HFF-Myc (cell line): ENCODE measurements around the gene EEFSEC.

Source experiments
- DNase-seq: peaks from one replicate; pipeline ENCODE4 v3.0.0-alpha.2; 2011; ENCODE audit warnings: low read depth; ENCODE audit errors: extremely low read depth
- H3K4me3 ChIP-seq: replicated peaks from 2 replicates; pipeline ENCODE4 v1.5.1; 2011; ENCODE audit warnings: low read depth, mild to moderate bottlenecking, control low read depth, low read length
- CTCF ChIP-seq: IDR thresholded peaks from 2 replicates; pipeline ENCODE4 v1.5.1; 2012; ENCODE audit warnings: mild to moderate bottlenecking, low read depth, low read length, control low read depth; ENCODE audit errors: missing control alignments

EEFSEC gene

GRCh38 chr3:128293930-128294329, 140.6 kb downstream of the EEFSEC start:
- H3K4me3 ChIP-seq: no peak overlapping the region
- DNase-seq: no peak
- no peak for TF ChIP-seq CTCF

GRCh38 chr3:128294999-128295468, 141.8 kb downstream of the EEFSEC start:
- no peak for TF ChIP-seq CTCF
- H3K4me3 ChIP-seq: no peak overlapping the region
- no peak for DNase-seq

- no peak for DNase-seq
- TF ChIP-seq CTCF: no peak
- H3K4me3 ChIP-seq: no peak overlapping the region
Observed at GRCh38 chr3:128296469-128297251, 143.4 kb downstream of the EEFSEC start.

GRCh38 chr3:128297401-128298138, 144.3 kb downstream of the EEFSEC start:
- DNase-seq: no peak
- TF ChIP-seq CTCF: no peak
- no peak overlapping the region for H3K4me3 ChIP-seq

- no peak for TF ChIP-seq CTCF
- no peak for DNase-seq
- no peak overlapping the region for H3K4me3 ChIP-seq
Observed at GRCh38 chr3:128301186-128302023, 148.1 kb downstream of the EEFSEC start.

- no peak overlapping the region for H3K4me3 ChIP-seq
- TF ChIP-seq CTCF: no peak
- DNase-seq: no peak
Observed at GRCh38 chr3:128306481-128306880, 153.2 kb downstream of the EEFSEC start.
